ENCODE results near the gene SPATA7. TPM values are rescaled to one million over a fixed set of nuclear protein-coding genes. Genes with fewer than 3 reads are reported as not detected.

The SPATA7 gene
- total and polyA plus RNA-seq, 10 of the 15 experiments (the other 5 are each of a cell fraction or from before 2014, with no cell fraction given): 0.39 to 3.0 (median 2.2) TPM

GRCh38 chr14:88420187-88420586, 34.7 kb downstream of the SPATA7 start:
- Histone ChIP-seq H3K4me2 (ENCODE audit: control insufficient read depth, insufficient read depth) (no peak overlapping the region), H3K9ac (ENCODE audit: control insufficient read depth, insufficient read depth, low read length) (no peak overlapping the region), H3K36me3 (ENCODE audit: control insufficient read depth in 2 of 2, insufficient read depth in 2 of 2, low read length in 1 of 2) (no peaks in the 10 kb centered on the region), H3K27me3 (replicated peaks in 1 of 2; ENCODE audit: control insufficient read depth in 2 of 2, insufficient read depth in 2 of 2, low read length in 1 of 2) (no peaks in the 10 kb centered on the region), H3K27ac (ENCODE audit: control insufficient read depth, insufficient read depth) (no peak overlapping the region), H3K9me3 (replicated peaks; ENCODE audit: control insufficient read depth, insufficient read depth, low read length) (no peaks in the 10 kb centered on the region; the same call in 2 of the 3 replicates), H3K79me2 (ENCODE audit: control insufficient read depth, insufficient read depth, low read length) (no peaks in the 10 kb centered on the region), H3K4me3 (no peak overlapping the region), H3K4me1 (ENCODE audit: control insufficient read depth, insufficient read depth, low read length) (no peaks in the 10 kb centered on the region), H4K20me1 (ENCODE audit: control insufficient read depth, insufficient read depth) (no peaks in the 10 kb centered on the region), H2AFZ (ENCODE audit: control insufficient read depth, low read depth, low read length) (no peak overlapping the region)
- 93% methylated on average over 3 of the region's 3 CpGs for WGBS (ENCODE audit: insufficient coverage, insufficient replicate concordance, low lambda C conversion rate, missing lambda C conversion rate)
- CTCF ChIA-PET: no interaction called here
- no peak for FAIRE-seq
- in situ Hi-C loops (cut with MboI): no loop called here
- BruUV-seq (replicated peaks): no TSS peak
- intact Hi-C loops (cut with micrococcal nuclease; ENCODE audit: unreplicated experiment): no loop called here
- no peak for TF ChIP-seq E4F1 (IDR thresholded peaks at IDR 0.05; ENCODE audit: borderline replicate concordance, partially characterized antibody)
- no peak for TF ChIP-seq NBN (IDR thresholded peaks at IDR 0.05)
- TF ChIP-seq CREM (IDR thresholded peaks at IDR 0.05; ENCODE audit: low read depth): no peak
- TF ChIP-seq GATAD2B (conservative IDR thresholded peaks at IDR 0.05; ENCODE audit: low read depth): no peak
- no peak for TF ChIP-seq PAX8 (IDR thresholded peaks at IDR 0.05)
- TF ChIP-seq YBX1 (IDR thresholded peaks at IDR 0.05): no peak
- TF ChIP-seq CHD1 (IDR thresholded peaks at IDR 0.05; ENCODE audit: low read depth, low read length): no peak
- TF ChIP-seq NR2C1 (IDR thresholded peaks at IDR 0.05): no peak
- no peak for TF ChIP-seq CBX5 (IDR thresholded peaks at IDR 0.05; ENCODE audit: low read depth)
- TF ChIP-seq EGR1 (IDR thresholded peaks at IDR 0.05; ENCODE audit: borderline replicate concordance in 1 of 2, low read depth in 2 of 2, low read length in 2 of 2): no peak
- no peak for TF ChIP-seq ZNF384 (IDR thresholded peaks at IDR 0.05; ENCODE audit: borderline replicate concordance, low read depth, low read length)
- no peak for TF ChIP-seq RFX5 (IDR thresholded peaks at IDR 0.05; ENCODE audit: low read depth, low read length)
- SMC1A ChIA-PET (ENCODE audit: uncharacterized antibody, unreplicated experiment): no interaction called here
- no peak for ATAC-seq
- DNase-seq (ENCODE audit: low read depth, low spot score): no peak
- POLR2A ChIA-PET: interaction anchor here (0.5 kb wide), 1 partner anchor 1806 kb away, joined by 3 read pairs; no protein-coding TSS in a partner anchor
- RAD21 ChIA-PET (ENCODE audit: unreplicated experiment): no interaction called here

Data from GM12878 (cell line).